ENCODE data around the gene ADH1C. TPM values are rescaled to one million over a fixed set of nuclear protein-coding genes. Genes with fewer than 3 reads are reported as not detected.

Gene ADH1C
- polyA plus RNA-seq, 1 of the 3 experiments (the other 2 are of a cell fraction): not detected

- Histone ChIP-seq H3K4me3 (ENCODE audit: low read depth in 2 of 2, low read length in 1 of 2) (no peak overlapping the region), H2AFZ (ENCODE audit: low read depth) (no peak overlapping the region), H4K20me1 (ENCODE audit: insufficient read depth) (no peaks in the 10 kb centered on the region), H3K79me2 (ENCODE audit: insufficient read depth) (no peaks in the 10 kb centered on the region), H3K36me3 (replicated peaks in 1 of 2; ENCODE audit: control insufficient read depth in 1 of 2, insufficient read depth in 2 of 2, low read length in 1 of 2) (no peaks in the 10 kb centered on the region), H3K9me3 (no peaks in the 10 kb centered on the region), H3K4me2 (no peak overlapping the region), H3K27ac (ENCODE audit: low read depth in 2 of 2, low read length in 1 of 2) (no peak overlapping the region), H3F3A (replicated peaks; ENCODE audit: insufficient read depth) (no peaks in the 10 kb centered on the region), H3K4me1 (ENCODE audit: control insufficient read depth in 1 of 2, insufficient read depth in 2 of 2, low read depth in 1 of 2, low read length in 1 of 2) (no peaks in the 10 kb centered on the region), H3K9me2 (no peaks in the 10 kb centered on the region), H3K27me3 (ENCODE audit: insufficient read depth) (no peaks in the 10 kb centered on the region), H3K9ac (no peak overlapping the region)
- no peak for DNase-seq
- no peak for TF ChIP-seq NFIC (IDR thresholded peaks at IDR 0.05; ENCODE audit: borderline replicate concordance)
- TF ChIP-seq MAX (IDR thresholded peaks at IDR 0.05; ENCODE audit: low read depth): no peak
- no peak for TF ChIP-seq IRF3 (IDR thresholded peaks at IDR 0.05; ENCODE audit: low read depth, low read length)
- no peak for TF ChIP-seq GABPA (IDR thresholded peaks at IDR 0.05; ENCODE audit: low read depth)
- no peak for TF ChIP-seq CTCF (IDR thresholded peaks at IDR 0.05)
- TF ChIP-seq USF1 (IDR thresholded peaks at IDR 0.05; ENCODE audit: borderline replicate concordance, low read depth): no peak
- no peak for TF ChIP-seq MXI1 (IDR thresholded peaks at IDR 0.05; ENCODE audit: low read depth, low read length)
- TF ChIP-seq GATA2 (CRISPR knock-in tag; IDR thresholded peaks at IDR 0.05): no peak
- no peak for TF ChIP-seq RAD21 (IDR thresholded peaks at IDR 0.05; ENCODE audit: low read length)
- TF ChIP-seq CHD2 (IDR thresholded peaks at IDR 0.05; ENCODE audit: low read length, partially characterized antibody): no peak
- TF ChIP-seq TCF12 (IDR thresholded peaks at IDR 0.05): no peak
- no peak for TF ChIP-seq RCOR1 (IDR thresholded peaks at IDR 0.05; ENCODE audit: low read length)
- 0% methylated on average over 1 of the region's 1 CpG for WGBS (ENCODE audit: low lambda C conversion rate)
- ChIA-PET CTCF (no interaction called here), POLR2A (no interaction called here)
These were observed 17.7 kb downstream of the ADH1C start for GRCh38 chr4:99334880-99335279.

- no peaks in the 10 kb centered on the region for H3K9me3 ChIP-seq
- no peaks in the 10 kb centered on the region for H3K9me2 ChIP-seq
- no peaks in the 10 kb centered on the region for H4K20me1 ChIP-seq (ENCODE audit: insufficient read depth)
- H3K27me3 ChIP-seq (ENCODE audit: insufficient read depth): no peaks in the 10 kb centered on the region
- DNase-seq: no peak
- H3K36me3 ChIP-seq (replicated peaks in 1 of 2; ENCODE audit: control insufficient read depth in 1 of 2, insufficient read depth in 2 of 2, low read length in 1 of 2): no peaks in the 10 kb centered on the region
- POLR2A ChIA-PET: no interaction called here
- H3K9ac ChIP-seq: no peak overlapping the region
- no peak overlapping the region for H3K4me3 ChIP-seq (ENCODE audit: low read depth in 2 of 2, low read length in 1 of 2)
- no peak overlapping the region for H3K4me2 ChIP-seq
- no peak overlapping the region for H3K27ac ChIP-seq (ENCODE audit: low read depth in 2 of 2, low read length in 1 of 2)
- H3K79me2 ChIP-seq (ENCODE audit: insufficient read depth): no peaks in the 10 kb centered on the region
- 22% methylated on average over 3 of the region's 3 CpGs for WGBS (ENCODE audit: low lambda C conversion rate)
- H2AFZ ChIP-seq (ENCODE audit: low read depth): no peak overlapping the region
- CTCF ChIA-PET: no interaction called here
- no peaks in the 10 kb centered on the region for H3F3A ChIP-seq (replicated peaks; ENCODE audit: insufficient read depth)
- H3K4me1 ChIP-seq (ENCODE audit: control insufficient read depth in 1 of 2, insufficient read depth in 2 of 2, low read depth in 1 of 2, low read length in 1 of 2): no peaks in the 10 kb centered on the region
- no peak for TF ChIP-seq MEF2A (IDR thresholded peaks at IDR 0.05; ENCODE audit: borderline replicate concordance, low read depth)
- TF ChIP-seq FOSL2 (IDR thresholded peaks at IDR 0.05; ENCODE audit: borderline replicate concordance, low read depth): no peak
- TF ChIP-seq MAX (IDR thresholded peaks at IDR 0.05; ENCODE audit: low read depth): no peak
- no peak for TF ChIP-seq CTCF (IDR thresholded peaks at IDR 0.05)
- TF ChIP-seq ZBTB33 (IDR thresholded peaks at IDR 0.05; ENCODE audit: borderline replicate concordance, low read depth): no peak
- TF ChIP-seq JUND (IDR thresholded peaks at IDR 0.05): no peak
- no peak for TF ChIP-seq NFIC (IDR thresholded peaks at IDR 0.05; ENCODE audit: borderline replicate concordance)
- no peak for TF ChIP-seq SIN3A (IDR thresholded peaks at IDR 0.05; ENCODE audit: borderline replicate concordance, low read depth, low read length)
- no peak for TF ChIP-seq FOXJ3 (CRISPR knock-in tag; IDR thresholded peaks at IDR 0.05)
- TF ChIP-seq TCF12 (IDR thresholded peaks at IDR 0.05): no peak
- TF ChIP-seq IRF3 (IDR thresholded peaks at IDR 0.05; ENCODE audit: low read depth, low read length): no peak
- TF ChIP-seq RAD21 (IDR thresholded peaks at IDR 0.05; ENCODE audit: low read length): no peak
These were observed 21.9 kb downstream of the ADH1C start for GRCh38 chr4:99330648-99331047.
